GM23338 (cell line): ENCODE data around the gene HLA-DQB2. TPM values are rescaled to one million over a fixed set of nuclear protein-coding genes. Genes with fewer than 3 reads are reported as not detected.
"Not testable (repeated sequence)": the region's sequence is repeated elsewhere in the genome, so short reads cannot be mapped to it uniquely, and the experiment has no call there.

ENCODE experiments used
- ATAC-seq: fragments of 200-7000 bp; cut with Tn5 transposase; 3 replicates; pipeline ENCODE4 v1.9.1; 2020
- DNase-seq: peaks from one replicate; pipeline ENCODE4 v3.0.0-alpha.2; 2015; ENCODE audit warnings: low spot score
- H2AFZ ChIP-seq: fragments of 200-600 bp; sonication (generic); 2 replicates; pipeline ENCODE4 v1.8.0; 2016; ENCODE audit warnings: antibody characterized with exemption, mild to moderate bottlenecking, moderate library complexity
- H3F3A ChIP-seq: fragments of 200-600 bp; sonication (generic); replicated peaks from 2 replicates; pipeline ENCODE4 v1.8.0; 2017; ENCODE audit warnings: antibody characterized with exemption, mixed run types, low read depth
- H3K27ac ChIP-seq: fragments of 200-600 bp; sonication (generic); 2 replicates; pipeline ENCODE4 v1.6.1; 2016; ENCODE audit warnings: low read depth
- H3K27me3 ChIP-seq: fragments of 200-600 bp; sonication (generic); 2 replicates; pipeline ENCODE4 v1.8.0; 2016; ENCODE audit warnings: mild to moderate bottlenecking, mixed run types, moderate library complexity; ENCODE audit not compliant: insufficient read depth
- H3K36me3 ChIP-seq: fragments of 200-600 bp; sonication (generic); 2 replicates; pipeline ENCODE4 v1.8.0; 2016; ENCODE audit warnings: mild to moderate bottlenecking; ENCODE audit not compliant: insufficient read depth
- H3K4me1 ChIP-seq: fragments of 200-600 bp; sonication (generic); 2 replicates; pipeline ENCODE4 v1.8.0; 2016; ENCODE audit warnings: mild to moderate bottlenecking, moderate library complexity; ENCODE audit not compliant: insufficient read depth
- H3K4me2 ChIP-seq: fragments of 200-600 bp; sonication (generic); 2 replicates; pipeline ENCODE4 v1.7.1; 2017; ENCODE audit warnings: mixed run types
- H3K4me3 ChIP-seq: fragments of 200-600 bp; sonication (generic); 2 replicates; pipeline ENCODE4 v1.6.1; 2016; ENCODE audit warnings: mixed run types
- H3K79me2 ChIP-seq: fragments of 200-600 bp; sonication (generic); replicated peaks from 2 replicates; pipeline ENCODE4 v1.8.0; 2017; ENCODE audit warnings: mild to moderate bottlenecking; ENCODE audit not compliant: insufficient read depth
- H3K9me2 ChIP-seq: fragments of 200-600 bp; sonication (generic); 2 replicates; pipeline ENCODE4 v1.8.0; 2017; ENCODE audit not compliant: insufficient read depth
- H4K20me1 ChIP-seq: fragments of 200-600 bp; sonication (generic); replicated peaks from 2 replicates; pipeline ENCODE4 v1.8.0; 2017; ENCODE audit warnings: mild to moderate bottlenecking; ENCODE audit not compliant: insufficient read depth
- H3K27ac Mint-ChIP-seq: 2 replicates; pipeline ENCODE4 v1.8.0; 2020; ENCODE audit warnings: inconsistent platforms, mild to moderate bottlenecking, moderate library complexity, mixed read lengths
- H3K27me3 Mint-ChIP-seq: 3 replicates; pipeline ENCODE4 v1.8.0; 2022; ENCODE audit warnings: low read depth, mild to moderate bottlenecking, moderate library complexity, mixed read lengths, inconsistent platforms; ENCODE audit not compliant: insufficient read depth, poor library complexity
- H3K36me3 Mint-ChIP-seq: 3 replicates; pipeline ENCODE4 v1.8.0; 2021; ENCODE audit warnings: low read depth, mild to moderate bottlenecking, inconsistent platforms, moderate library complexity, mixed read lengths
- H3K4me1 Mint-ChIP-seq: 3 replicates; pipeline ENCODE4 v1.8.0; 2020; ENCODE audit warnings: mild to moderate bottlenecking, inconsistent platforms, mixed read lengths
- H3K4me3 Mint-ChIP-seq: 3 replicates; pipeline ENCODE4 v1.8.0; 2021; ENCODE audit warnings: moderate library complexity, mild to moderate bottlenecking, inconsistent platforms, mixed read lengths
- H3K9me3 Mint-ChIP-seq: 3 replicates; pipeline ENCODE4 v1.8.0; 2020; ENCODE audit warnings: moderate library complexity, mild to moderate bottlenecking, inconsistent platforms, mixed read lengths
- CREB1 ChIP-seq: fragments of 250-450 bp; sonication (Bioruptor Pico); IDR thresholded peaks from 2 replicates; pipeline ENCODE4 v1.5.0; 2020; ENCODE audit warnings: low read depth, mild to moderate bottlenecking, moderate library complexity
- EZH2phosphoT487 ChIP-seq: fragments of 200-600 bp; sonication (generic); IDR thresholded peaks from one replicate; pipeline ENCODE4 v1.8.1; 2018; ENCODE audit warnings: antibody characterized with exemption; ENCODE audit not compliant: unreplicated experiment
- JUNB ChIP-seq: IDR thresholded peaks from one replicate; pipeline ENCODE4 v1.6.1; 2016; ENCODE audit warnings: antibody characterized with exemption; ENCODE audit not compliant: unreplicated experiment
- NANOG ChIP-seq: IDR thresholded peaks from 2 replicates; pipeline ENCODE4 v1.6.1; 2016; ENCODE audit warnings: antibody characterized with exemption, borderline replicate concordance
- polyA plus RNA-seq: library from polyadenylated mRNA; unstranded; fragments of >200 nt; fragmentation: Nextera tagmentation; extraction: Ambion mirVana; gene quantifications from 2 replicates; pipeline ENCODE4 v1.2.1, GENCODE V29; 2016
- total RNA-seq: library from RNA; depleted of rRNA; stranded (reverse); fragments of >200 nt; shearing (Covaris generic); gene quantifications from 2 replicates; pipeline ENCODE4 v1.2.3, GENCODE V29; 2014
- TF ChIP-seq, protein P1 (sequence below): IDR thresholded peaks from 2 replicates; pipeline ENCODE4 v1.6.1; 2016; ENCODE audit warnings: antibody characterized with exemption

Gene HLA-DQB2
- total and polyA plus RNA-seq, 2 experiments from 2014 or later = not detected

DNA sequence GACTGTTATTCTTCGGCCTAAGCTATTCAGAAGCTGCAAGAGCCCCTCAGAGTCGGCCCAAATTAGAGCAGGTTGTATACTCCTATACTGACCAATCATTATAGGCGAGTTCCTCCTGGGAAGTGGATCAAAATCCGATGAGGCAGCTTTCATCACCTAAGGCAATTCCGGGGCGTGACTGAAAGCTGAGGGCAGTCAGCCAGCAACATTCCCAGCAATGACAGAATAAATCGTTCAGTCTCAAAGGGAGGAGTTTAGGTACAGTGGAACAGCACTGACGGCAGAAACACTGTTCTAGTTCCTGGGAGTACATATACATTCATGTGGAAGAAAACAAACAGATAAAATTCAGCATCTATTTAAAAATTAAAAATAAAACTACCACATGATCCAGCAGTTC is 10.8 kb downstream of the HLA-DQB2 start:
- Histone ChIP-seq H2AFZ (no peak overlapping the region), H3K27ac (no peak overlapping the region), H3K79me2 (no peaks in the 10 kb centered on the region), H3K27me3 (no peaks in the 10 kb centered on the region), H3K4me2 (no peak overlapping the region), H3K9me2 (peaks cover 4% of the 10 kb centered on the region; the same call in 1 of the 2 replicates), H4K20me1 (no peaks in the 10 kb centered on the region), H3K36me3 (no peaks in the 10 kb centered on the region), H3K4me1 (peaks cover 11% of the 10 kb centered on the region), H3F3A (no peaks in the 10 kb centered on the region), H3K4me3 (no peak overlapping the region)
- Mint-ChIP-seq H3K36me3 (no peaks in the 10 kb centered on the region), H3K4me3 (no peak overlapping the region), H3K27ac (no peak overlapping the region), H3K4me1 (peaks cover 3% of the 10 kb centered on the region; the same call in 2 of the 3 replicates), H3K9me3 (no peaks in the 10 kb centered on the region), H3K27me3 (peaks cover 3% of the 10 kb centered on the region)
- ATAC-seq (no peak), DNase-seq (no peak)
- no peak for TF ChIP-seq EZH2phosphoT487
- TF ChIP-seq JUNB = no peak
- TF ChIP-seq, protein P1, sequence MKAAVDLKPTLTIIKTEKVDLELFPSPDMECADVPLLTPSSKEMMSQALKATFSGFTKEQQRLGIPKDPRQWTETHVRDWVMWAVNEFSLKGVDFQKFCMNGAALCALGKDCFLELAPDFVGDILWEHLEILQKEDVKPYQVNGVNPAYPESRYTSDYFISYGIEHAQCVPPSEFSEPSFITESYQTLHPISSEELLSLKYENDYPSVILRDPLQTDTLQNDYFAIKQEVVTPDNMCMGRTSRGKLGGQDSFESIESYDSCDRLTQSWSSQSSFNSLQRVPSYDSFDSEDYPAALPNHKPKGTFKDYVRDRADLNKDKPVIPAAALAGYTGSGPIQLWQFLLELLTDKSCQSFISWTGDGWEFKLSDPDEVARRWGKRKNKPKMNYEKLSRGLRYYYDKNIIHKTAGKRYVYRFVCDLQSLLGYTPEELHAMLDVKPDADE = no peak
- no peak for TF ChIP-seq CREB1 (CRISPR knock-in tag)

DNA sequence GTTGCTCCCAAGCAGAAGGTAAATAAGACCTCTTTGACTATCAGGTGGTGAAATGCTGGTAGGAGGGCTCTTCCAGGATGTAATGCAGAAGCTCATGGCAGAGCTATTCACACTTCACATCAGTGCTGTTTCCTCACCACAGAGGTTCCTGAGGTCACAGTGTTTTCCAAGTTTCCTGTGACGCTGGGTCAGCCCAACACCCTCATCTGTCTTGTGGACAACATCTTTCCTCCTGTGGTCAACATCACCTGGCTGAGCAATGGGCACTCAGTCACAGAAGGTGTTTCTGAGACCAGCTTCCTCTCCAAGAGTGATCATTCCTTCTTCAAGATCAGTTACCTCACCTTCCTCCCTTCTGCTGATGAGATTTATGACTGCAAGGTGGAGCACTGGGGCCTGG is 17.7 kb downstream of the HLA-DQB2 start:
- H3K4me1 ChIP-seq = peaks cover 11% of the 10 kb centered on the region
- H3K36me3 ChIP-seq, H3K27ac Mint-ChIP-seq, H2AFZ ChIP-seq, H3K9me3 Mint-ChIP-seq, H3K9me2 ChIP-seq, H3K36me3 Mint-ChIP-seq, H3F3A ChIP-seq, H3K27me3 ChIP-seq, DNase-seq, H3K4me2 ChIP-seq, H4K20me1 ChIP-seq, H3K4me1 Mint-ChIP-seq, H3K4me3 ChIP-seq, H3K79me2 ChIP-seq, ATAC-seq, H3K4me3 Mint-ChIP-seq, H3K27me3 Mint-ChIP-seq, H3K27ac ChIP-seq: not testable (repeated sequence)

DNA sequence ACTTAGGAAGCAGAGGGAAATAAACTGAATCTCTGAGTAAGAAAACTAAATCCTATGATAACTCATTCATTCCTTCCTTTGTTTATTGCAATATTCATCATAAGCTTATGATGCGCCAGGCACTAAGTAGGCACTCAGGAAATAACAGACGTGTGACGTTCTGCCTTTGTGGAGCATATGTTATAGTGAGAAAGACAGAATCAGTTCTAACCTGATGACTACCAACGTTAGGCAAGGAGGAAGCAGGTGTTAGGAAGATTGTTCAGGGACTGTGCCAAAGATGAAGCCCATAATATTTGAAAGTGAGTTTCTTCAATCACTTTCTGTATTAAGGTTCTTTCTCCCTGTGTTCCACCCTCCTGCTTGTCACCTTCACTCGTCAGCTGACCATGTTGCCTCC is 18.6 kb downstream of the HLA-DQB2 start:
- no peaks in the 10 kb centered on the region for H3K36me3 Mint-ChIP-seq
- no peak overlapping the region for H3K4me3 Mint-ChIP-seq
- no peak overlapping the region for H3K27ac Mint-ChIP-seq
- Histone ChIP-seq H3K4me3 (no peak overlapping the region), H3F3A (no peaks in the 10 kb centered on the region), H2AFZ (no peak overlapping the region), H3K36me3 (no peaks in the 10 kb centered on the region), H3K4me1 (peaks cover 11% of the 10 kb centered on the region), H3K27me3 (no peaks in the 10 kb centered on the region), H4K20me1 (no peaks in the 10 kb centered on the region), H3K9me2 (no peaks in the 10 kb centered on the region), H3K27ac (no peak overlapping the region), H3K4me2 (no peak overlapping the region), H3K79me2 (no peaks in the 10 kb centered on the region)
- peaks cover 3% of the 10 kb centered on the region; the same call in 2 of the 3 replicates for H3K4me1 Mint-ChIP-seq
- ATAC-seq (no peak), DNase-seq (no peak)
- TF ChIP-seq NANOG = no peak
- TF ChIP-seq, protein P1 = no peak
- H3K27me3 Mint-ChIP-seq = no peaks in the 10 kb centered on the region
- no peaks in the 10 kb centered on the region for H3K9me3 Mint-ChIP-seq
